Activated gamma-delta T cell treated with anti-CD3 and anti-CD28 coated beads, Interleukin-2, amount 50 U/mL, for 16 hours (primary cell): ENCODE measurements around the gene CD320.

Experiments
- DNase-seq: peaks from one replicate; pipeline ENCODE4 v3.0.0-alpha.2; 2020; ENCODE audit warnings: low read depth

The CD320 gene

GRCh38 chr19:8254286-8255001 lies 53.7 kb downstream of the CD320 start:
- DNase-seq, result no peak

- DNase-seq, result no peak
Observed at GRCh38 chr19:8253678-8254077, 54.5 kb downstream of the CD320 start.

GRCh38 chr19:8252922-8253589 lies 55.1 kb downstream of the CD320 start:
- DNase-seq, result peak; percentile 79
